NCI-H1694 treated with DMSO at 0.1 percent for 48 hours (cell line): ENCODE results near the gene PAX3.

ENCODE experiments used
- DNase-seq: peaks from one replicate; lab custom pipeline; 2025; lab: John Stamatoyannopoulos, UW

PAX3 gene

GRCh38 chr2:222310747-222311318, 12.0 kb upstream of the PAX3 start:
- DNase-seq = no peak

GRCh38 chr2:222309766-222310165, 11.0 kb upstream of the PAX3 start:
- no peak for DNase-seq

GRCh38 chr2:222309361-222309760, 10.6 kb upstream of the PAX3 start:
- DNase-seq = no peak

GRCh38 chr2:222307978-222308730, 9.4 kb upstream of the PAX3 start:
- DNase-seq = no peak

GRCh38 chr2:222307143-222307756, 8.5 kb upstream of the PAX3 start:
- DNase-seq = no peak

- no peak for DNase-seq
Observed at GRCh38 chr2:222306393-222307142, 7.8 kb upstream of the PAX3 start.

- DNase-seq = no peak
Observed at GRCh38 chr2:222305516-222306392, 7.0 kb upstream of the PAX3 start.

GRCh38 chr2:222304737-222305515, 6.1 kb upstream of the PAX3 start:
- DNase-seq = no peak

- no peak for DNase-seq
Observed at GRCh38 chr2:222303828-222304736, 5.3 kb upstream of the PAX3 start.

GRCh38 chr2:222303045-222303827, 4.4 kb upstream of the PAX3 start:
- DNase-seq = no peak

- DNase-seq = no peak
Observed at GRCh38 chr2:222302178-222303018, 3.6 kb upstream of the PAX3 start.

- DNase-seq = no peak
Observed at GRCh38 chr2:222301796-222302118, 3.0 kb upstream of the PAX3 start.

- no peak for DNase-seq
Observed at GRCh38 chr2:222301053-222301795, 2.4 kb upstream of the PAX3 start.

GRCh38 chr2:222300726-222301052, 1.9 kb upstream of the PAX3 start:
- DNase-seq = no peak

GRCh38 chr2:222299906-222300725, 1.3 kb upstream of the PAX3 start:
- no peak for DNase-seq

GRCh38 chr2:222298001-222298310, 842 bp downstream of the PAX3 start:
- no peak for DNase-seq

- no peak for DNase-seq
Observed at GRCh38 chr2:222297600-222297935, 1.2 kb downstream of the PAX3 start.
